Tongue (tissue), 2 donors: Measurements from ENCODE around the gene SPDYC. TPM values are rescaled to one million over a fixed set of nuclear protein-coding genes. Genes with fewer than 3 reads are reported as not detected.
"Not testable (repeated sequence)": the region's sequence is repeated elsewhere in the genome, so short reads cannot be mapped to it uniquely, and the experiment has no call there.

ENCODE experiments used
- DNase-seq: peaks from one replicate; pipeline ENCODE4 v3.0.0-alpha.2; 2015
- total RNA-seq: library from RNA; depleted of rRNA; stranded (reverse); fragments of >200 nt; gene quantifications from one replicate; pipeline ENCODE4 v1.2.3, GENCODE V29; 2014

Gene SPDYC
- total RNA-seq, 1 donor from 2014 or later = not detected

- DNase-seq = no peak
These were observed 830 bp upstream of the SPDYC start for GRCh38 chr11:65169164-65169641.

GRCh38 chr11:65172600-65172999 is 2.6 kb downstream of the SPDYC start:
- DNase-seq = no peak

- not testable (repeated sequence) for DNase-seq
These were observed 4.6 kb downstream of the SPDYC start for GRCh38 chr11:65174571-65175010.

DNA sequence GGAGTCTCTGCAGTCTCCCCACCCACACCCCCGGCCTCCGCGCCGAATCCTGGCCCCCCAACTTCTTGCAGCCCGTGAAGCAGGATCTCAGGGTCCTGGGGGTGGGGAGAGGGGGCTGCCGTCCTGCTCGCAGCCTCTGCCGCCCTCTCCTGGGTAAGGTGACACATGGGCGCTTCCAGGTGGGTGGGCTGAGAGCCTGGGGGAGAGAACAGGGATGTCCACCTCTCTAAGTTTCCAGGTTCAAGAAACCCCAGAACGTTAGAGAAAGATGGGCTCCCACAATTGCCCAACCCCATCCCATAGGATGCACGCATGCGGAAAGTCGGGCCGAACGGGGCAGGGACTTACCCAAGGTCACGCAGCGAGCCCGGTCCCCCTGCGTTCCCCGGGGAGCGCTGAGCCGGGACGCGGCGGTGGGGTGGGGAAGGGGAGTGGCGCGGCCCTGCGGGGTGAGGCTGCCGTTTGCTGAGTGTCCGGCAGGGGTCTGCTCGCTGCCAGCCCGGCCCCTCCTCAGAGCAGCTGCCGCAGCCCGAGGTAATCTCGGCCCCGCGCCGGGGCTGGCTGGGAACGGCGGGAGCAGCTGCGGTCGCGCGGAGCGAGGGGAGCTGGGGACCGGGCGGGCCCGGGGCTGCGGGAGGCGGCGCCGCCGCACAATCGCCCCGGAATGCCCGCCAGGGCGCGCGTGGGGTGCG is 11.0 kb downstream of the SPDYC start:
- DNase-seq = peak; percentile 89

DNA sequence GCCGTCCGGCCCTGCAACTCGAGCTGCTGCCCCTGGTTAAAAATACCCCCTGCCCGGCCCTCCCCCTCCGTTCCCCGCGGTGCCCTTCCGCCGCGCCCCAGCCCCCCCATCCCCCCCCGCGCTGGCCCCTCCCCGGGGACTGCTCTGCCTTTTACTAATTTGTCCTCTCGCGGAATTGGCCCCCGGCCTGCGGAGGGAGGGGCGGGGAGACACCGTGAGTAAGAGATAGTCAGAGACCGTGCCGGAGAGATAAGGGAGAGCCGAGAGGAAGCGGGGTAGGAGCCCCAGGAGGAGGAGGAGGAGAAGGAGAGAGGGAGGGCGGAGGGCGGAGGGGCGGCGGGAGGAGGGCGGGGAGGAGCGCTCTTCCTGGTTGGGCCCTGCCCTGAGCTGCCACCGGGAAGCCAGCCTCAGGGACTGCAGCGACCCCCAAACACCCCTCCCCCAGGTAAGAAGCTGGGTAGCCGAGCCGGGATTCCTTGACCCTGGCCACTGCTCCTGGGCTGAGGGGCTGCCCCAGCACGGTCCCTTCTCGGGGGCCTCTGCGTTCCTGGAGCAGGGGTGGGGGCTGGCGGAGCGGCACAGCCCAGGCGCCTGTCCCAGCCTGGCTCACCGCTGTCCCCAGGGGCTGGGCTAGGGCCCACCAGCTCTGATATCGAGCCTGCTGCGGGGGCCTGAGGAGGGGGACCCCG is 11.7 kb downstream of the SPDYC start, which contains the start of gene CAPN1:
Gene CAPN1 (plus strand): TSS at position 360 of the 689 bp plus-strand sequence. CDS start 774 bp downstream, outside the sequence.
- DNase-seq = peak; percentile 85

DNA sequence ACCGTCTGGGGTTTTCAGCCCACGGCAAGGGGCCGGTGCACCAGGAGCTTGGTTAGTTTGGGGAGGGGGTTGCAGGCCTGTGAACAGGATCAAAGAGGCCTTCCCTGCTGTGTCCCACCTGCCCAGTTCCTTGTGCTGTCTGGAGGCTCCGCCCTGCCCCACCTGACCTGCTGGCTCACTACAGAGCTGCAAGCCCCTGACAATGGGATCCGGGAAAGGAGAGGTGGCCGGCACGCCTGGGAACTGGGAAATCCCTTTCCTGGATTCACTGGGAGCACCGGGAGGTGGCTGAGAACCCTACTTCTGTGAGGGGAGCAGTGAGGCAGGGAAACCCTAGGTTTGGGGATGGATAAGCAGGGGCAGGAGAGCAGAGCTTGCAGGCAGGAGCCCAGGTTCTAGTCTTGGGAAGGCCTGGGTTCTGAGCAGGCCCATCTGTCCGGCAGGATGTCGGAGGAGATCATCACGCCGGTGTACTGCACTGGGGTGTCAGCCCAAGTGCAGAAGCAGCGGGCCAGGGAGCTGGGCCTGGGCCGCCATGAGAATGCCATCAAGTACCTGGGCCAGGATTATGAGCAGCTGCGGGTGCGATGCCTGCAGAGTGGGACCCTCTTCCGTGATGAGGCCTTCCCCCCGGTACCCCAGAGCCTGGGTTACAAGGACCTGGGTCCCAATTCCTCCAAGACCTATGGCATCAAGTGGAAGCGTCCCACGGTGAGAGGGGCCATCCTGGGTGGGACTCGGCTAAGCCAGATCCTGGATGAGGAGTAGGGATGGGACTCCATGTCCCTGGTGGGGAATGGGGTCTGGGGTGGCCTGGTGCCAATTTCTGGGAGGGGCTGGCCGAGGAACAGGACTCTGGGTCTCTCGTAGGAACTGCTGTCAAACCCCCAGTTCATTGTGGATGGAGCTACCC is 12.5 kb downstream of the SPDYC start:
- DNase-seq = peak; percentile 40

DNA sequence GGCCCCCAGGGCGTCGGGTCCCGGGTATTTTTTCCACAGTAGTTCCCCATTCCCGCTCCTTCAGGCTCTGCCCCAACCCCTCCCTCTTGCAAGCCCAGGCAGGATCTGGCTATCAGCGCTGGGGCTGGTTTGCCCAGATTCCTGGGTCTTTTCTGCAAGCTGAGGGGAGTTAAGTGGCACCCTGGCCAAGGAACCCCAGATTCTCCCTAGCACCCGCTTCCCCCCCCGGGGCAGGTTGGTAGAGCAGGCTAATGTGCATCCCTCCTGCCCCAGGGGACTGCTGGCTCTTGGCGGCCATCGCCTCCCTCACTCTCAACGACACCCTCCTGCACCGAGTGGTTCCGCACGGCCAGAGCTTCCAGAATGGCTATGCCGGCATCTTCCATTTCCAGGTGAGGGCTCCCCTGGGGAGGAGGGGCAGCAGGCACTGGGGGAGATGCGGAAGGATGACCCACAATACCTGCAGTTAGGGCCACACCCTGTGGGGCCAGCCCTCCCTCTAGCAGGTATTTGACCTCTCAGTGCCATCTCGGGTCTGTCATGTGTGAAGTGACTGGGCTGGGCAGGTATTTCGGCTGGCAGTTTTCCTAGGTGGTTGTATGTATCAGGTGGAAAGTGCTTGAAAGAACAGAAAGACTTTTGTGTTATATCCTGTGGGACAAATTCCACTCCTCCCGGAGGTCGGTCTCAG is 13.3 kb downstream of the SPDYC start:
- peak; percentile 11 for DNase-seq

DNA sequence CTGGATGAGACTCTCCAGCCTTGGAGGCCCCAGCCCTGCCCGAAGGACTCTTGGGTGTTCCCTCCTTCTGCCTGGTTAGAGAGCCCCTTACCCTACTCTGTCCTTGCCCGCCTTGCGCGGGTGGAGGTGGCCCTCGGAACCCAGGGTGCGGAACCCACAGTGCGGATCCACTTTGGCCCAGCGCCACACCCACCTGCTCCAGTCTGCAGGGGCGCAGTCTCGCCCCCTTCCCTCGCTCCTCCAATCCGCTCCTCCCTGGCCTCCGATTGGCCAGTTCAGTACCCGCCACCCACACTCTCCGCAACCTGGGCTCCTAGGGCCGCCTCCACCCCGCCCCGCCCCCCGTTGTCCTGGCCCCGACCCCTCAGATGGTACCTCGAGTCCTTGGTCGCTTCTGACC is 14.1 kb downstream of the SPDYC start:
- peak; percentile 8 for DNase-seq

GRCh38 chr11:65185171-65185570 is 15.1 kb downstream of the SPDYC start:
- DNase-seq = no peak

GRCh38 chr11:65185869-65186341 is 15.9 kb downstream of the SPDYC start:
- no peak for DNase-seq

DNA sequence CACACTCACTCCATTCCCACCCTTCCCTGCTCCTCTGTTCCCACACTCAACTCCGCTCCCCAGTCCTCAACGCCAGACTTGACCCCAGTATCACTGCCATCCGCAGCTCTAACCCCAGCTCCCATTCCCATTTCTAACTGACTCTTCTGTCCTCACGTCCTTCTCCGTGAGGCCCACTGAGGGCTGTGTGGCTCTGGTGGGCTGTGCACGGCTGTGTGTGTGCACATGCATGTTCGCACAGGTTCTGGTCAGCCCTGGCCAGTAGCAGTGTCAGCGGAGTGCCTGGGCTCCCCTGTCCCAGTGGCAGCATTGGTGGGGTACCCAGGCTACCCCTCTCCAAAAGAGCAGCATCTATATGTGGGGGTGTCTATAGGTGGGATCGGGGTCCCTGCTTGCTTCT is 16.7 kb downstream of the SPDYC start:
- no peak for DNase-seq

DNA sequence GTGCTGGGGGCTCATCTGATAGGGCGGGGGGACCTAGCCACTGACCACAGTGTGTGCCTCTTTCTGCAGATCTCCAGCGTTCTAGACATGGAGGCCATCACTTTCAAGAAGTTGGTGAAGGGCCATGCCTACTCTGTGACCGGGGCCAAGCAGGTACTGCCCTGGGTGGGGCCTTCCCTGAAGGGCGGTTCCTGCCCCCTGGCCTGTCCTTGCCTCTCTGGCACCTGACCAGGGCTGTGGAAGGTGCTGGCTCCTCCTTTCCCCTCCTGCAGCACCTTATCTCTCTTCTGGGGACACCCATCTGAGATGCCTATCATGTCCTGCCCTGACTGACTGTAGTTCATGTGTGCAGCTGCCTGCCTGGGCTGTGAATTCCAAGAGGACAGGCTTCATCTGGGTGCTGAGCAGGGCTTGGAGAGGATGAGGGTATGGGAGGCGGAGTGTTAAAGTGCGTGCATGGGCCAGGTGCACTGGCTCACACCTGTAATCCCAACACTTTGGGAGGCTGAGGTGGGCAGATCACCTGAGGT is 17.2 kb downstream of the SPDYC start:
- DNase-seq = no peak

DNA sequence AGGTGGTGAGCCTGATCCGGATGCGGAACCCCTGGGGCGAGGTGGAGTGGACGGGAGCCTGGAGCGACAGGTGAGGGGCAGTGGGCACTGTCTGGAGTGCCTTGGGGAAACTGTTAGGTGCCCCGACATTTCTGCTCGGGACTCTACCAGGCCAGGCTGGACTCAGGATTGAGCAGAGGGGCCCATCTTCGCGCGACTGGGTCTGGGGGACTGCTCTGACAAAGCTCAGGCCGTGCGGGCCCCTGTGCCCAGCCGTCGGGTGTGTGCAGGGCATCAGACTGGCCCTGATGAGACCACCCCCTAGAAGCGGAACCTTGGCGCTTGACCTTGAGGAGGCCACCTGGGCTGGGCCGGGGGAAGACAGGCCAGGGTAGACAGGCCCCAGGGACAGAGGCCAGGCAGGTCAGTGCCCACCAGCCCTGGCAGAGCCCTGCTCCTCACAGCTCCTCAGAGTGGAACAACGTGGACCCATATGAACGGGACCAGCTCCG is 18.0 kb downstream of the SPDYC start:
- no peak for DNase-seq

DNA sequence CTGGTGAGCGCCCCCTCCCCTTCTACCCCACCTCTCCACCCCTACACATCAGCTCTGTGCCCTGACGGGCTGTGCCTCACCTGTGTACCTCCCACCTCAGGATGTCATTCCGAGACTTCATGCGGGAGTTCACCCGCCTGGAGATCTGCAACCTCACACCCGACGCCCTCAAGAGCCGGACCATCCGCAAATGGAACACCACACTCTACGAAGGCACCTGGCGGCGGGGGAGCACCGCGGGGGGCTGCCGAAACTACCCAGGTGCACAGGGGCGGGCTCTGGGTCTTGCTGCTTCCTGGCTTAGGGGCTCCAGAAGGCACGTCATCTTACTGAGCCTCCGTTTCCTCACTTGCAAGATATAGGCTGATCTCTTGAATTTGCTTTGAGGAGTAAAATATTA is 18.5 kb downstream of the SPDYC start:
- DNase-seq = no peak

- DNase-seq = no peak
These were observed 19.2 kb downstream of the SPDYC start for GRCh38 chr11:65189191-65189590.

- DNase-seq = no peak
These were observed 24.5 kb downstream of the SPDYC start for GRCh38 chr11:65194564-65194963.

GRCh38 chr11:65204143-65204542 is 34.1 kb downstream of the SPDYC start:
- DNase-seq = no peak

- peak; percentile 35 for DNase-seq
These were observed 34.9 kb downstream of the SPDYC start for GRCh38 chr11:65204646-65205601.

DNA sequence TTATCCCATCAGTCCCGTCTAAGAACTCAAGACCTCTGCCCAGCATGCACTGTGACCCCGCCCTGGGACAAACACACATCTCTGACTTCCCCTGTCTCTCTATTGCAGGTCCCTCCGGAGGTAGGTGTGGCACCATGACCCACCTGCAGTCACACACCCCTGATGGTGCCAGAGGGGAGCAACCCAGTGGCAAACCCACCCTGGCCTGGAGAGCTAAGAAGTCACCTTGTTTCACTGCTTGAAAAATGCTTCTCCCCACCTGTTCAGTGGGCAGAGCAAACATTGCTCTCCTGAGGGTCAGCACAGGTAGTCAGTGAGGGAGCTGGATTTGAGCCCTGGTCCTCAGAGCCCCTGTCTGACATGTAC is 35.6 kb downstream of the SPDYC start:
- DNase-seq = no peak

- no peak for DNase-seq
These were observed 36.4 kb downstream of the SPDYC start for GRCh38 chr11:65206441-65206841.
